GM19328 (cell line): Measurements from ENCODE around the gene MCM8.

Experiments used
- ATAC-seq: cut with Tn5 transposase; IDR thresholded peaks from one replicate; pipeline ENCODE4 v1.9.1; 2021; ENCODE audit warnings: mild to moderate bottlenecking, moderate library complexity; ENCODE audit not compliant: unreplicated experiment

MCM8 gene

DNA sequence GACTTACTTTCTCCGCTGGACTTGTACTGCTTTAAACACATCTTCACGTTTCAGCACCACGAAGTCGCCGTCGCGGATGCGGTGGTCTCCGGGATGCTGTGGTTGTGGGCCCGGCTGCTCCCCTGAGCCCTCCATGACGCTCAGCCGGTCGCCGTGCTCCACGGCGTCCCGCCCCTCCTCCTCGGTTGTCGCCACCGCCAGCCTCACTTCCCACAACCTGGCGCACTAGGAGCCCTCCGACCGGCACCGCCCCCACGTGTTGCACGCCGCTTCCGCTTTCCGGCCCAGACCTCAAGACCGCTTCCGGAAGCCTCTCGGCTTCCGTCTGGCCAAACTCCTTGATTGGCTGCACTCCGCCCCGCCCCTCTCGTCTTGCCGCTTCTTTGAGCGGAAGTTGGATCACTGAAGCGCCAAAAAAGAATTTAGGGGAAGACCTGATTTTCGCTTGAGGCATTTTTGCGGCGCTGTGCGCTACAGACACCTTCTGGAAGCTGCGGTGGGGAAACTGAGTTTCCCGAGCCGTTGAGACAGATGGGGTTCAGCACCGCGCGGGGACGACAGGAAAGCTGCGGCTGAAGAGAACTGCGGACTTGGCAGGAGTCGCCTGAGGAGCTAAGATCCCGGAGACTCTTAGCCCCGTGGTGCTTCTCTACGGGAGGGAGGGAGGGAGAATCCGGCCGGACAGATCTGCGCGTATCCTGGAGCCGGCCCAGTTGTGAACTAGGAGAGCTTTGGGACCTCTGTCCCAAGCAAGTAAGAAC lies at the start of gene MCM8, which contains the start of gene TRMT6:
Gene MCM8, plus strand, starts transcription at position 382 of the 761 bp plus-strand sequence. CDS start 1,364 bp downstream, outside the sequence.
Gene TRMT6, minus strand, starts transcription at position 263 of the 761 bp plus-strand sequence. Its CDS starts 128 bp downstream, at position 135.
- peak; percentile 98 for ATAC-seq

DNA sequence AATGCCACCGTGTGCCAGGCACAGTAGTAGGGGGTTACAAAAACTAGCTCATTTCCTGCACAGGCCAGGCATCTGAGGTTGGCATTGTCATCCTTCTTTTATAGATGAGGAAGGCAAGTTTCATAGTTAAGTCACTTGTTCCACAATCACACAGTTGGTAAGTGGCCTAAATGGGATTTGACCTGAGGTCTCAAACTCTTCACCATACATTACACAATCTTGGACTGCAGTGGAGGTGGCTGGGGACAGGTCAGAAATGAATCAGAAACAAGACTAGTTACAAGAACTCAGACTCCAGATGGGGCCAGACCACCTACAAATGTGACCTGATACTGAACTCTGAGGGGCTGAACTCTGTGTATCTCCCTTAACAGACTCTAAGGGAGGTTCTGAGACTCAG lies 49.5 kb upstream of the MCM8 start:
- no peak for ATAC-seq

DNA sequence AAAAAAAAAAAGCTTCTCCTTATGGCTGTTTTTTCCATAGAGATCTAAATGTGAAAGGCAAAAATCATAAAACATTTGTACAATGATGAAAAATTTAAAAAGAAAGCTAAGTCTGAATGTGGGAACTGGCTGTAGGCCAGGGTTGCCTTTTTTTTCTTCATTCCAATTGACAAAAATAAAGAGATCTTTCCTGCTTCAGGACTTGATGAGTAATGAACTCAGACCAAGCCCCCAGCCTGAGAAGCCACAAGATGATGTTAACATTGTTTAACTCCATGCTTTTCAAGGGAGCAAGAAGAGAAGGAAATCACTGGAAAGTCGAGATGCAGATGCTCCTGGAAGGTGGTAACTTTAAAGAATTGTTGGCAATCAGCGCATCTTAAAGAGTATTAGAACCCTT lies 41.5 kb upstream of the MCM8 start:
- no peak for ATAC-seq

DNA sequence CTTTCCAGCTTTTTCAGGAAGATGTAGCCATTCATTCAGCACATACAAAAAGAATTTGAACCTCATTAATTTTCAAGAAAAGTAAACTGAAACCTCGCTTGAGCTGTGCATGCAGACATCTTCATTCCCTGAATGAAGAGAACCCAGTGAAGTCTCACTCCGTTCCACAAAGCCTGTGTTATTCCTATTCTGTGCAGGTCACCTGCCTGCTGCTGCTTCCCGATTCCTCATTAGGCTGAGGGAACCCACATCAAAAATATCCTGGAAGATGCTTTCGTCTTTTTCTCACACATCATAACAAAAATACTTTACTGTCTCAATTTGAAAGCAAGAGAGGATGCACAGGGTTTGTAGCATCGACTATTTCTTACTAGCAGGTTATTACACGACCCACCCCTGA lies 40.3 kb upstream of the MCM8 start:
- ATAC-seq = no peak

DNA sequence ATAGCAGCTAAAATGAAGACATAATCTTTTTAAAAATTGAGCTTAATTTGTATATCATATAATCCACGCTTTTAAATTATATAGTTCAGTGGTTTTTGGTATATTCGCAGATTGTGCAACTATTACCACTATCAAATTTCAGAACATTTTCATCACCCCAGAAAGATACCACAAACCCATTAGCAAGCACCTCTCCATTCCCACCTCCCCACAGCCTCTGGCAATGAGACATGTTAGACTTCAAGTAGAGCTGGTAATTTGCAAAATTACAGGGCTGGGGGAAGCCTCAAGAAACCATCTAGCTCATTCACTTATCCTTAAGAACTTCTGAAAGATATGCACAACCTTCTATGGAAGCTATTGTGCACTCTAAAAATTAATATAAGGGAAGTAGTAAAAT lies 37.3 kb upstream of the MCM8 start:
- no peak for ATAC-seq

DNA sequence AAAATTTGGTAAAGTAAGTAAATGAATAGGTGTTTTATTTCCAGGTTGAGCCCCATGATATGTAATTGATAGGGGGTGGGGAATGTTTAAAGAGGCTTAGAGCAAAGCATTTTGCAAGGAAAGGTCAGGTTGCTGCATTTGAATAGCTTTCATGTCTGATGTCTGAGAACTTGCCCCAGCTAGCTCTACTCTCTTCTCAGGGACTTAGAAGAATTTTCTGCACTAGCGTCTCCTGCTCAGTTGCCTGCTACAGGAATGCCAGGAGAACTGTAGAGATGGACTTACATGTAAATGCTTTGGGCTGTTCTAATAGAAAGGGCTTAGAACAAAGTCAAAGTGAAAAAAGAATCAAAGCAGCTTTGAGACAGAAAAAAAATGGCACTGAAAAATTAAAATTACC lies 35.6 kb upstream of the MCM8 start:
- ATAC-seq = no peak

GRCh38 chr20:5918856-5919625 lies 31.4 kb upstream of the MCM8 start:
- ATAC-seq = no peak

DNA sequence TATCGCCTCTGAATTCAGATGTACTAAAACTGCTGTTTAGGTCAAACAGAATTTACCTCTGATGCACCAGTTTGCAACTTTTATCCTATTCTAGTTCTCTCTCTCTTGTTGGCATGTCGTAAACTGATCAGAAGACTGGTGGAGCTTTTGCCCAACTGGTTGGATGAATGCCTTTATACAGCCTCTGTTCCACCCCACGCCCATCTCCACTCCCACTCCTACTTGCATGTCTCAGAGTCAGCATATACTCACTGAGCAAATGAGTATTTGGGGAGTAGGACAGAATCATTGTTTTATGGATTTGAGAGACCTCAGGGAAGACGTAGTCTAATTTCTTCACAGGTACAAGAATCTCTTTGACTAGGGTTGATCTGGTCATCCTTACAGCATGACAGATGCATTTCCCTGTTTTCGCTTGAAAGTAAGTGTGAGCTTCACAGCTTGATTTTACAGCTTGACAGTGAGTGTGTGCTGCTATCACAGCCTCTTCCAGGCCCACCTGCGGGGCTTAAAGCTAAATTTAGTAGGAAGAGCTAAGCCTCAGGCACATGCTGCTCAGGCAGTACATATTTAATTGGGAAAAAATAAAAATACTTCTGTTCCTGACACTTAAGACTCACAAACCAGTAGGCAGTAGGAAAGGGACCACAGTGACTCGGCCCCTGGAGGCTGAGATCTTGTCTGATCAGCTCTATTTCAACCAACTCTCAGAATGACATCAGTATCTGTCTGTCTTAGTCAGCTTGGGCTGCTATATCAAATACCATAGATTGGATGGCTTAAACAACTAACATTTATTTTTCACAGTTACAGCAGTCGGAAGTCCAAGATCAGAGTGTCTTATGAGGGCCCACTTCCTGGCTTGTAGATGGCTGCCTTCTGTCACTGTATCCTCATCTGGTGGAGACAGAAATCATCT lies 30.6 kb upstream of the MCM8 start:
- no peak for ATAC-seq

DNA sequence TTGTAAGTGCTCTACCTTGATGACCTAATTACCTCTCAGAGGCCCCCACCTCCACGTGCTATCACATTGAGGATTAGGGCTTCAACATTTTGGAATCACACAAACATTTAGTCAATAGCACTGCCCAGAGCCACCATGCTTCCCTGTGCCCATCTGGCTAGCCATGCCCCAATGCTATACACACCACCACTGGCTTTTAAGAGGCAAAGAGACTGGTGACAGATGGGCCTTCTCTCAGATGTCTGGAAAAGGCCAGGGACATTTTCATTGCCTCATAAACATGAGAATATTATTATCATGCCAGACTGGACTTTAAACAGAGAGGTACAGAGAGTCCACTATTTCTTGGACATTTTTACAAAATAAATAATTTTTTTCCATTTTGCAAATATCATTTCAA lies 29.9 kb upstream of the MCM8 start:
- ATAC-seq = no peak

DNA sequence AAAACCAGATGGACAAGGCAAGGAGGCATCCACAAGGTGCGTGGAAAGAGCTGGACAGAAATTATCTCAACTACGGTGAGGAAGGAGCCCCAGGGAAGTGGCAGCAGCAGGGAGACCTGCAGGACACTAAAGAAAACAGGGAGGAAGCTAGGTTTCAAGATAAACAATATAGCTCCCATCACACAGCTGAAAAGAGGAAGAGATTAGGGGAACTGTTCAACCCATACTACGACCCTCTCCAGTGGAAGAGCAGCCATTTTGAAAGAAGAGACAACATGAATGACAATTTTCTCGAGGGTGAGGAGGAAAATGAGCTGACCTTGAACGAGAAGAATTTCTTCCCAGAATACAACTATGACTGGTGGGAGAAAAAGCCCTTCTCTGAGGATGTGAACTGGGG lies 27.0 kb upstream of the MCM8 start:
- ATAC-seq = no peak

DNA sequence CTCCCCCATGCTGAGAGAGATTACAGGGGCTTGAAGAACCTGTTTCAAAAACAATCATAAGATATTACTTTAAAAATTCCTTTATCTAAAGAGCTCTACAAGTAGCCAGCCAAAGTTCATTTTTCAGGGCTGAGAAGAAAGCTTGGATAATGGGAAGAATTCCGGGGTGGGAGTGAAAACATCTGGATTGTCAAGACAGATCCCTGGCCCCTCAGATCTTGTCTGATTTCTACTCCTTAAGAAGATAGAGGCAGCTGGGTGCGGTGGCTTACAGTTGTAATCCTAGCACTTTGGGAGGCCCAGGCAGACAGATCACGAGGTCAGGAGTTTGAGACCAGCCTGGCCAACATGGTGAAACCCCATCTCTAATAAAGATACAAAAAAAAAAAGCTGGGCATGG lies 24.9 kb upstream of the MCM8 start:
- no peak for ATAC-seq

DNA sequence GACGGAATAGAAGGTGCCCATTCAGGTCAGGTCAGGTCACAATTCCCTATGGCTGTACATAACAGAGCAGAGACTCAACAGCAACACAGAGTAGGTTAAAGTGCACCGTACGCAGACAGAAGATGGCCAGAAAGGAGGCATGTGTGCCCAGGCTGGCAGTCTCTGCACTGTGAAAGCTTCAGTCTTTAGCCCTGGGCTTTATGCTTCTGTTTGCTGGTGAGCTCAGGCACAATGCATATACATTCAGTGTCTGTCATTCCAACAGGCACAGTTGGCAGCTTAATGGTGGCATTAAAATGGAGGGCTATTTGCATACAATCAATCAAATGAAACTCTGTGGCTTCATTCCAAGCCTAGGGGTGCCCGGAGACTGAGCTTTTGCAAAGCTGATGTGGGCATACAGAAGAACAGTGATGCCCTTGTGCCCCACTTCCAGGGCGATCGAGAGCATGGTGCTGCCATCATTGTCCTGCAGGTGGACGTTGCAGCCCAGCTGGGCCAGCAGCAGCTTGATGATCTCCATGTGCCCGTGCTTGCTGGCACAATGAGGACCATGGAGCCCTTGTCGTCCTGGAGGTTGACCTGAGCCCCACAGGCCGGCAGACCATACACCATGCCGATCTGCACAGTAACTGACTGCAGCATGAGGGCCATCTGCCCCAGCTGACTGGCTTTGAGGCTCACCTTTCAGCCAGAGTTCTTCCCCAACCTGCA lies 22.5 kb upstream of the MCM8 start:
- ATAC-seq = no peak

DNA sequence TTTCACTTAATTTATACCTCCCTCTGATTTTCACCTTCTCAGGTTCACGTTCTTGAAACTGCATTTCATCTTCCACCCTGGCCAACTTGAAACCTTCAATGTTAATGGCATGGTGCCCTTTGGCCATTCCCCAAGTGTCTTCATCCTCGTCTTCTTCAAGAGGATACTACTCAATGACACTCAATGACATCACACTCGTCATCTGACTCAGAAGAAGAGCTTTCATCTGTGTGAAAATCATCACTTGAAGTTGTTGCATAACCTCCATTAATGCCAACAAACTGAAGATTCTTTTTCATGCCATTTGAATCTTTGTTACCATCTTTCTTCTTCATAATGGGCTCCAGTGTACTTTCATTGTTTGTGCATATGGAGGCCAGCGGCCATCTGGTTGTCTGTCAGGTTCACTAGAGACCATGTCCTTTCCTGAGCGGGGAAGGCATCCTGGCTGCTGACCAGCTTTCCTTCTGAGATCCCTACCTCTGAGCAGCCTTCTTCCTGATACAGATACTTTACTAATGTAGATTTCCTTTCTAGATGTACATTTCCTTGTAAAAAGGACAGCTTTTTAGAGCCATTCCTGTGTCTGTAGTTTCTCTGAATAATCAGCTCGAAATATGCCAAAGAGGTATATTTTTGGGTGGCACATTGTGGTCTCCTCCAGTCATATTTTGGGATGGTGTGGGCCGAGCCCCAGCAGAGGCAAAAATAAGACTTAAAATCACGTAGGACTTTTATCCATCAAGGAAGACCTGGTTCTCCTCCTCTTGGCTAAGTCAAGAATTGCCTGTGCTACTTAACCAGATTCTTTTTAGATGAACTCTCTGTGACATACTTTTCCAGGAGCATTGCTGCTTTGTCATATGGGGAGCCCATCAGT lies 21.4 kb upstream of the MCM8 start:
- ATAC-seq = no peak

DNA sequence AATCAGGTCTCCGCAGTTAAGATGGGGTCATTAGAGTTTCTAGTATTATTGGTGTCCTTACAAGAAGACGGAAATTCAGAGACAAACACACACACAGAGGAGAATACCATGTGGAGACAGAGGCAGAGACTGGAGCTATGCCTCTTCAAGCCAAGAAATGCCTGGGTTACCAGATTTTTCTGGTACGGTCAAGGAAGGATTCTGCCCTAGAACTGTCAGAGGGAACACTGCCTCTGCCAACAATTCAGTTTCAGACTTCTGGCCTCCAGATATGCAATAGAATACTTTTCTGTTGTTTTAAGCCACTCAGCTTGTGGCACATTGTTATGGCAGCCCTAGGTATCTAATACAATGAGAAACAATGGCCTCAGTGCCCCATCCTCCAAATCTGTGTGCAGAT lies 19.0 kb upstream of the MCM8 start:
- ATAC-seq = no peak

DNA sequence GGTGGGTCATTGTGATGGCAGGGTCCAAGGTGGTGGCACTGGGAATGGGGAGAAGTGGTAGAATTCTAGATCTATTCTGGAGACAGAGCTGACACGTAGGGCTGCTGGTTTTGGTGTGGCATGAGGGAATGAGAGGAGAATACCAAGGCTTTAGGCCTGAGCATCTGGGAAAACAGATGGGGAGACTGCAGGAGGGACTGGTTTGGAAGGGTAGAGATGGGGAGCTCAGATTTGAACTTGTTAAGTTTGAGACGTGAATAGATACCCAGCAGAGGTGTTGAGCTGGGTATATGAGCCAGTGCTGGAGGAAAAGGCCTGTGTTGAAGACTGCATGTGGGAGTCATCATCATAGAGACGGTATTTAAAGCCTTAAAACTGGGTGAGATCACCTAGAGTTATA lies 17.7 kb upstream of the MCM8 start:
- ATAC-seq = no peak

DNA sequence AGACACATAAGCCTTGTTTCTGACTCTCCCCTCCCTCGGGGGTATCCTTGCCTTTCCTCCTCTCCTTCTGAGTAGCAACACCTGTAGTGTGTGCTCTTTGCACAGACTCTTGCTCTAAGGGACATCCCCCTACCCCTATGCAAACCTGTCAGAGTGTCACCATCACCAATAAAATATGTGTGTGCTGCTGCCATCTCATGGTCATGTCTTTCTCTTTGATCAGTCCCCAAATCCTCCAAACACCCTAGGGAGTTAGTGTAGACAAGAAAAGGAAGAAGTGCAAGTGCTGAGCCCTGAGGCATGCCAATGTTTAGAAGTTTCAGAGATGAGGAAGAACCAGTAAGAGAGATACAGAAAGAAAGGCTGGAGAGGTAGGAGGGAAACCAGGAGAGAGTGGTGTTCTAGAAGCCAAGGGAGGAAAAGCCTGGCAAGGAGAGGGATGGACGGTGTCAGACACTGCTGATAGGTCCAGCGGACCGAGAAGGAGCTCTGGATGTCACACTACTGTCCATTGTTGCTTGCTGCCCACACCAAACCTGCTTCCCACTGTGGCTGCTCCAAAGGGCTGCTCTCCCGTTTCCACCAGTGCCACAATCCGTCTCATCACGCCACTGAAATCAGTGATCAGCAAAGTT lies 16.5 kb upstream of the MCM8 start:
- no peak for ATAC-seq

- no peak for ATAC-seq
Measured at GRCh38 chr20:5935384-5935783, 15.1 kb upstream of the MCM8 start.

DNA sequence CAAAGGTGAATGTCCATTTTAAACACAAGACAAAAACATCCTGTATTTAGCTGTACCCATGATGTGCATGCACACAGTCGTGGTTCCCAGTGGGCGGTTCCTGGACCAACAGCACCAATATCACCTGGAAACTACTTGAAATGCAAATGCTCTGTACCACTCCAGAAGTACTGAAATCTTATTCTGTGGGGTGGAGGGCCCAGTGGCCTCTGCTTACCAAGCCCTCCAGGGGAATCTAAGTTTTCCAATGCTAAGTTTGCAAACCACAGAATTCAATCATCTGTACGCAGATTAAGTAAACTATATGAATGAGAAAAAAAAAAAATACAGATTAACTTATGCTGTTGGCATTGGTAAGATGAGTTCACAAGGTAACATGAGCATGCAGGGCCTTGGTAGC lies 14.2 kb upstream of the MCM8 start:
- no peak for ATAC-seq

DNA sequence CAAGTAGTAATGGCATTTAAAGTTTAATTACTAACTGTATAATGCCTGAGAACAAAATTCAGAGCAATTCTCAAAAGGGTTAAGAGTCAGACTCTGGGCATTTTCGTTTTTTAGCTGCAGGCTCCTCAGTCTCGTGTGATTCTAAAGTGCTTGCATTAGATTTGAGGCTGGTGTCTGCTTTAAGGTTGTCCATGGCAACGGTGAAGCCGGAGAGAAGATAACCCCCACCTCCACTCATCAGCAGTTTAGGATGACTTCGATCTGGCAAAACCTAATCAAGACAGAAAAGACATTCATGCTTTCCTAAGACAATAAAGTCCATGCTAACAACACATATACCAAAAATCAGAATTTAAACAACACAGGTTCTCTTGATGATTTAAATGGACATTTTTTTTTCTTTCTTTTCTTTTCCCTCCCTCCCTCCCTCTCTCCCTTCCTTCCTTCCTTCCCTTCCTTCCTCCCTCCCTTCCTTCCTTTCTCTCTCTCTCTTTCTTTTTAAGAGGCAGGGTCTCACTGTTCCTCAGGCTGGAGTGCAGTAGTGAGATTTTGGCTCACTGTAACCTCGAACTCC lies 11.9 kb upstream of the MCM8 start:
- ATAC-seq = no peak
